Measurements from ENCODE around the gene PPM1K. TPM values are rescaled to one million over a fixed set of nuclear protein-coding genes. Genes with fewer than 3 reads are reported as not detected.

Gene PPM1K
- total RNA-seq, 2 donors from 2014 or later = 7.8 to 8.3 TPM

- intact Hi-C loops (cut with DNase I) = no loop called here
- no peaks in the 10 kb centered on the region for H3K27me3 ChIP-seq
- no peak for TF ChIP-seq CTCF (IDR thresholded peaks at IDR 0.05)
- no peaks in the 10 kb centered on the region for H3K4me1 ChIP-seq
- H3K9ac ChIP-seq (ENCODE audit: low read depth in 2 of 2, low read length in 2 of 2) = no peak overlapping the region
- no peaks in the 10 kb centered on the region for H3K9me3 ChIP-seq
- DNase-seq = no peak
- H3K36me3 ChIP-seq = no peaks in the 10 kb centered on the region
- no peak overlapping the region for H3K4me3 ChIP-seq
- no peak overlapping the region for H3K27ac ChIP-seq
These were observed 53.9 kb downstream of the PPM1K start for GRCh38 chr4:88230461-88230891.

- intact Hi-C loops (cut with DNase I) = no loop called here
These were observed 56.6 kb downstream of the PPM1K start for GRCh38 chr4:88227734-88228133.

DNA sequence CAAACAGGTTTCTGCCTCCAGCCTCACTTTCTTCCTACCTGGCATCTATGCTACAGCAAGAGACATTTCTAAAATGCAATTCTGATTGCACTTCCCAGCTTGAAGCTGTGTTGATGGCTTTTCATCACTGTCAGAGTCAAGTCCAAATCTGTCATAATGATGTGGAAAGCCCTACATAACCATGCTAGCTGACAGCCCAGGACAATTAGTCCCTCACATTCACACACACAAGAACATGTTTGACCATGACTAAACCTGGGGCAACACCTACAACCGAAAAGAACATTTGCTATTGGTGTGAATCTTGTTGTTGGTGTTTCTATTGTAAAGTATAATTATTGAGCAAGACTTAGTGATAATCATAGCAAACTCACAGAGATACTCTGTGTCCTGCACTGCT, 58.2 kb downstream of the PPM1K start:
- no peak for TF ChIP-seq CTCF (IDR thresholded peaks at IDR 0.05)
- no peak overlapping the region for H3K9ac ChIP-seq (ENCODE audit: low read depth in 2 of 2, low read length in 2 of 2)
- H3K9me3 ChIP-seq = no peaks in the 10 kb centered on the region
- intact Hi-C loops (cut with DNase I) = no loop called here
- H3K4me1 ChIP-seq = no peaks in the 10 kb centered on the region
- no peaks in the 10 kb centered on the region for H3K36me3 ChIP-seq
- H3K27ac ChIP-seq = no peak overlapping the region
- no peak overlapping the region for H3K4me3 ChIP-seq
- no peaks in the 10 kb centered on the region for H3K27me3 ChIP-seq
- DNase-seq = no peak

More at GRCh38 chr4:88227734-88228133, 56.6 kb downstream of the PPM1K start:
- no peak for DNase-seq
- H3K4me1 ChIP-seq = no peaks in the 10 kb centered on the region
- no peak overlapping the region for H3K9ac ChIP-seq (ENCODE audit: low read depth in 2 of 2, low read length in 2 of 2)
- no peaks in the 10 kb centered on the region for H3K9me3 ChIP-seq
- H3K27me3 ChIP-seq = no peaks in the 10 kb centered on the region
- no peak overlapping the region for H3K27ac ChIP-seq
- TF ChIP-seq CTCF (IDR thresholded peaks at IDR 0.05) = no peak
- H3K4me3 ChIP-seq = no peak overlapping the region
- H3K36me3 ChIP-seq = no peaks in the 10 kb centered on the region

GRCh38 chr4:88225232-88226105, 58.9 kb downstream of the PPM1K start:
- Histone ChIP-seq H3K9ac (ENCODE audit: low read depth in 2 of 2, low read length in 2 of 2) (no peak overlapping the region), H3K27ac (no peak overlapping the region), H3K4me3 (no peak overlapping the region), H3K4me1 (no peaks in the 10 kb centered on the region), H3K27me3 (no peaks in the 10 kb centered on the region), H3K9me3 (no peaks in the 10 kb centered on the region), H3K36me3 (no peaks in the 10 kb centered on the region)
- DNase-seq = no peak
- intact Hi-C loops (cut with DNase I) = no loop called here
- TF ChIP-seq CTCF (IDR thresholded peaks at IDR 0.05) = no peak

DNA sequence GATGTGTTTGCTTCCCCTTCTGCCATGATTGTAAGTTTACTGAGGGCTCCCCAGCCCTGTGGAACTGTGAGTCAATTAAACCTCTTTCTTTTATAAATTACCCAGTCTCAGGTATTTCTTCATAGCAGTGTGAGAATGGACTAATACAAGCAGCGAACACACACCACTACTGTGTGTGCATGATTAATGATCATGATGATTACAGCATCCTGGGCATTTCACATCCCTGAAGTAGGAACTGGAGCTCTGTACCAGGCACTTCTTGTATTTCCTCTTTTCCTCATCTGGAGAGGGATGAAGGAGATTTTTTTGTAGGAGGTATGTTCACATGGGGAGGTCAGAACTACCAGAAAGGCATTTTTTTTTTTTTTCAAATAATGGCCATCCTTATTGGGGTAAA, 60.8 kb downstream of the PPM1K start:
- Histone ChIP-seq H3K9ac (ENCODE audit: low read depth in 2 of 2, low read length in 2 of 2) (no peak overlapping the region), H3K9me3 (no peaks in the 10 kb centered on the region), H3K4me1 (no peaks in the 10 kb centered on the region), H3K36me3 (no peaks in the 10 kb centered on the region), H3K27ac (no peak overlapping the region), H3K4me3 (no peak overlapping the region), H3K27me3 (no peaks in the 10 kb centered on the region)
- intact Hi-C loops (cut with DNase I) = no loop called here
- TF ChIP-seq CTCF (IDR thresholded peaks at IDR 0.05) = no peak
- DNase-seq = no peak
